Pancreas (tissue), 10 donors: ENCODE data around the gene SORT1. TPM values are rescaled to one million over a fixed set of nuclear protein-coding genes. Genes with fewer than 3 reads are reported as not detected.
"Not testable (repeated sequence)": the region's sequence is repeated elsewhere in the genome, so short reads cannot be mapped to it uniquely, and the experiment has no call there.

Experiments used
- ATAC-seq, 4 donors: fragments of 200-7000 bp; cut with Tn5 transposase; one replicate each; pipeline versions ENCODE4 v1.8.0 to v1.9.1; 2020; ENCODE audit warnings: mild to moderate bottlenecking in 4 of 4, moderate library complexity in 4 of 4
- DNase-seq, 6 donors: peaks; one replicate each; pipeline ENCODE4 v3.0.0-alpha.2; 2020
- FAIRE-seq: peaks from 2 replicates; lab custom pipeline; 2012; peaks lifted over from hg19 to GRCh38; lab: Jason Lieb, UNC
- H3K27ac ChIP-seq, 4 donors: fragments of 200-600 bp; sonication (generic); 1 replicate in 3 of 4; 2 replicates in 1 of 4; pipeline versions ENCODE4 v1.5.0 to v1.8.0; 2020
- H3K27me3 ChIP-seq, 4 donors: fragments of 200-600 bp; one replicate each; pipeline ENCODE4 v1.8.0; 2021
- H3K36me3 ChIP-seq, 3 donors: fragments of 200-600 bp; sonication (generic) in 1 of 3; one replicate each; pipeline versions ENCODE4 v1.5.0 to v1.8.0; 2020 to 2021
- H3K4me1 ChIP-seq, 3 donors: fragments of 200-600 bp; one replicate each; pipeline ENCODE4 v1.8.0; 2021
- H3K4me3 ChIP-seq, 4 donors: fragments of 200-600 bp; sonication (generic) in 2 of 4; one replicate each; pipeline versions ENCODE4 v1.5.0 to v1.8.0; 2020 to 2021
- H3K9me3 ChIP-seq, 4 donors: fragments of 200-600 bp; one replicate each; pipeline ENCODE4 v1.8.0; 2021
- WGBS, 2 donors: extraction: QIAGEN DNeasy Blood & Tissue Kit; methylation state at CpG; one replicate each; pipeline ENCODE4 v1.1.7; 2013; 5-methylcytosine and 5-hydroxymethylcytosine counted together
- intact Hi-C, 3 donors: fragments of 100-400 bp; cut with DNase I; formaldehyde crosslinking; loops; one replicate each; pipeline versions ENCODE4 v1.11.1 to v1.14.2; 2022
- polyA plus RNA-seq, 2 donors: library from polyadenylated mRNA; stranded (reverse); fragments of 200-250 nt; gene quantifications; one replicate each; pipeline ENCODE4 v1.2.3, GENCODE V29; 2013
- total RNA-seq, 6 donors: library from RNA; stranded (reverse); fragmentation: NEBNext Ultra II Directional in 4 of 6; extraction: Animal tissue kit (Norgen Biotek cat#: 25700) in 4 of 6; gene quantifications; one replicate each; pipeline versions ENCODE4 v1.2.1 to v1.2.4, GENCODE V29; 2021 to 2023
- TF ChIP-seq, protein P1 (sequence below), 4 donors: fragments of 200-600 bp; sonication (generic) in 3 of 4; IDR thresholded peaks; one replicate each; pipeline versions ENCODE4 v1.5.0 to v1.8.0; 2021; ENCODE audit warnings: antibody characterized with exemption in 4 of 4
- donor health status: healthy with polysubstance abuse.
- donor health status: DM: no; HTN: no; CAD: no; lungs with moderate emphysema.
- donor health status: DM: no; HTN: no; CAD: no.
- donor health status: control.
- donor health status: control.
- donor health status: Bipolar disorder and iron deficiency.
- donor health status: DM: yes; HTN: yes; CAD: no.
- donor health status: DM: no; HTN: no; CAD: no.
- donor health status: DM: no; HTN: no; CAD: no.
- donor health status: DM: yes; HTN: yes; CAD: no.

SORT1 gene
- total RNA-seq (10 to 100 TPM; 22.9 to 60.7 (median 30.7) TPM), polyA plus RNA-seq (10 to 100 TPM; 10.4 to 14.9 TPM)

DNA sequence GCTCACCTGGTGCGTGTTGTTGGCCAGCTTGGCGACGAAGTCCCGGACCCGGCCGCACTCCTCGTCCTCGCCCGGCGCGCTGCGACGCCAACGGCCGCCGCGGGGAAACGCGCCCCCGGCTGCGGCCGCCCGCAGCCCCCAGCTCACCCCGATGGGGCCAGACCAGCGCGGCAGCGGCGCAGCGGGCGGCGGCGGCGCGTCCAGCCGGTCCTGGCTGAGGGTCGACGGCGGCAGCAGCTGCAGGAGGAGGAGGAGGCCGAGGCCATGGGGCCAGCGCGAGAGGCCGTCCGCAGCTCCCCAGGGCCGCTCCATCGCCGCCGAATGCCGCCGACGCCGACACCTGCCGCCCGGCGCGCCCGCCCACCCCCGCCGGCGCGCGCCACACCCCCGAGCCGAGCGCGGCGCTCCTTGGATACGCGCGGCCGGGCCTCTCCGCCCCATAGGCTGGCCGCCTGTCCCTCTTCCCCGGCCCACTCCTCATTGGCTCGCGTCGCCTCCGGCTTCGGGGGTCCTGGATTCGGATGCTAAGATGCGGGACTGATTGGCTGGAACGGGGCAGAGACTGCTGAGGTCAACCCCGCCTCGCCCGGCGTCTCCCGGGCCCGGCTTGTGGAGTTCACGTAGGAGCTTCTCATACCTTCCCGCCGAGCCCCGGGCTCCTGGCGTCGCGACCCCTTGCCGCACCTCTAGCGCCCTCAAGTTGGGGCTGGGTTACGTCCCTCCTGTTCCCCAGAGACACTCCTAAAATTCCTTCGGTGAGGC, at the start of gene SORT1:
TSS of gene SORT1 (minus strand) at position 338 of the 762 bp plus-strand sequence. CDS start at position 312, 26 bp downstream.
- peak; percentile 94 to 96 (median 96) for ATAC-seq
- Histone ChIP-seq H3K4me3 (peak within 1 kb of the TSS; percentile 46 to 73 (median 64)), H3K27ac (peak within 1 kb of the TSS in 3 of 4 donors; percentile 34 to 46 (median 39)), H3K36me3 (peaks cover 0 to 4% (median 0%) of the 10 kb centered on the region in 3 donors), H3K4me1 (peaks cover 4 to 38% (median 10%) of the 10 kb centered on the region in 3 donors), H3K9me3 (no peaks in the 10 kb centered on the region), H3K27me3 (no peaks in the 10 kb centered on the region)
- TF ChIP-seq, protein P1, sequence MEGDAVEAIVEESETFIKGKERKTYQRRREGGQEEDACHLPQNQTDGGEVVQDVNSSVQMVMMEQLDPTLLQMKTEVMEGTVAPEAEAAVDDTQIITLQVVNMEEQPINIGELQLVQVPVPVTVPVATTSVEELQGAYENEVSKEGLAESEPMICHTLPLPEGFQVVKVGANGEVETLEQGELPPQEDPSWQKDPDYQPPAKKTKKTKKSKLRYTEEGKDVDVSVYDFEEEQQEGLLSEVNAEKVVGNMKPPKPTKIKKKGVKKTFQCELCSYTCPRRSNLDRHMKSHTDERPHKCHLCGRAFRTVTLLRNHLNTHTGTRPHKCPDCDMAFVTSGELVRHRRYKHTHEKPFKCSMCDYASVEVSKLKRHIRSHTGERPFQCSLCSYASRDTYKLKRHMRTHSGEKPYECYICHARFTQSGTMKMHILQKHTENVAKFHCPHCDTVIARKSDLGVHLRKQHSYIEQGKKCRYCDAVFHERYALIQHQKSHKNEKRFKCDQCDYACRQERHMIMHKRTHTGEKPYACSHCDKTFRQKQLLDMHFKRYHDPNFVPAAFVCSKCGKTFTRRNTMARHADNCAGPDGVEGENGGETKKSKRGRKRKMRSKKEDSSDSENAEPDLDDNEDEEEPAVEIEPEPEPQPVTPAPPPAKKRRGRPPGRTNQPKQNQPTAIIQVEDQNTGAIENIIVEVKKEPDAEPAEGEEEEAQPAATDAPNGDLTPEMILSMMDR (IDR thresholded peaks at IDR 0.05), result no peak
- WGBS, 2 donors, result 0% methylated on average over 49 to 98 of the region's 98 CpGs
- no peak for FAIRE-seq
- intact Hi-C loops, result loop anchor here in 2 of 3 donors (5.0 to 10.0 kb wide), 2 partner anchors 123 to 135 kb away; no protein-coding TSS in a partner anchor
- peak; percentile 74 to 92 (median 82) for DNase-seq

DNA sequence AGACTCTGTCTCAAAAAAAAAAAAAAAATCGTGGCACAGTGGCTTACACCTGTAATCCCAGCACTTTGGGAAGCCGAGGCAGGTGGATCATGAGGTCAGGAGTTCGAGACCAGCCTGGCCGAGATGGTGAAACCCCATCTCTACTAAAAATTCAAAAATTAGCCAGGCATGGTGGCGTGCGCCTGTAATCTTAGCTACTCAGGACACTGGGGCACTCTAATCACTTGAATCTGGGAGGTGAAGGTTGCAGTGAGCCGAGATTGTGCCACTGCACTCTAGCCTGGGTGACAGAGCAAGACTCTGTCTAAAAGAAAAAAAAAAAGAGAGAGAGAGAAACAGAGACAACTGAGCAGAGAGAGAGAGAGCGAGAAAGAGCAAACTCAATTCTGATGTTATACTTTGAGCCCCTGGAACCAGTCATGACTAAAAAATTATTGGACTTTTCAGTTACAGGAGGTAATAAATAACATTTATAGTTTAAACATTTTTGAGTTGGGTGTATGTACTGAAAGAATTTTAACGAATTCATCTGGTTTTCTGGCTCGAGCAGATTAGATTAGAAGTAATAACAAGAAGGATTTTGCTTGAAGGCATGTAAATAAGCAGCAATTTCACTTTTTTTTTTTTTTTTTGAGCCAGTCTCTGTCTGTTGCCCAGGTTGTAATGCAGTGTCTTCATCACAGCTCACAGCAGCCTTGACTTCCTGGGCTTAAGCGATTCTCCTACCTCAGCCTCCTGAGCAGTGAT, 48.4 kb upstream of the SORT1 start:
- H3K27me3 ChIP-seq, DNase-seq, intact Hi-C loops, H3K36me3 ChIP-seq, H3K9me3 ChIP-seq, FAIRE-seq, H3K4me3 ChIP-seq, H3K27ac ChIP-seq, H3K4me1 ChIP-seq, ATAC-seq: not testable (repeated sequence)
- WGBS, 2 donors, result 54 to 62% methylated on average over 11 of the region's 11 CpGs

DNA sequence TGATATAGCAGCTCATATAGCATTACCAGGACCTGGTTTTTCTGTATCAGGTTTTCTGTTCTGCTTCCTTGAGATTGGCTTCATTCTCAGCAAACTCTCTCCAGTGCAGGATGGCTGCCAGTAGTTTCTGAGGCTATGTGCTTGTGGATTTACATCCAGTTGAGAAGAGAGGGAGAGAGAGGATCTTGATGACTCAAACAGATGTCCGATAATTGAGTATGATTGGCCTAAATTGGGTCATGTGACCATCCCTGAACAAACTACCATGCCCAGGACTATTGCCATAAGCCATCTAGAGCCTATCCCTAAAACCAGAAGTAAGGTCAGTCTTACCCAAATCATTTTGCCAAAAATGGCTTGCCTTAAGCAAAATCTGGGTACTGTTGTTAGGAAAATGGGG, 46.6 kb upstream of the SORT1 start:
- H3K36me3 ChIP-seq, result no peaks in the 10 kb centered on the region
- 81 to 86% methylated on average over 1 of the region's 1 CpG for WGBS, 2 donors
- intact Hi-C loops, result no loop called here
- no peaks in the 10 kb centered on the region for H3K27me3 ChIP-seq
- H3K4me1 ChIP-seq, result no peaks in the 10 kb centered on the region
- TF ChIP-seq, protein P1 (IDR thresholded peaks at IDR 0.05), result no peak
- H3K27ac ChIP-seq, result no peak overlapping the region
- FAIRE-seq (no peak), DNase-seq (no peak), ATAC-seq (no peak)
- no peaks in the 10 kb centered on the region for H3K9me3 ChIP-seq
- H3K4me3 ChIP-seq, result no peak overlapping the region

DNA sequence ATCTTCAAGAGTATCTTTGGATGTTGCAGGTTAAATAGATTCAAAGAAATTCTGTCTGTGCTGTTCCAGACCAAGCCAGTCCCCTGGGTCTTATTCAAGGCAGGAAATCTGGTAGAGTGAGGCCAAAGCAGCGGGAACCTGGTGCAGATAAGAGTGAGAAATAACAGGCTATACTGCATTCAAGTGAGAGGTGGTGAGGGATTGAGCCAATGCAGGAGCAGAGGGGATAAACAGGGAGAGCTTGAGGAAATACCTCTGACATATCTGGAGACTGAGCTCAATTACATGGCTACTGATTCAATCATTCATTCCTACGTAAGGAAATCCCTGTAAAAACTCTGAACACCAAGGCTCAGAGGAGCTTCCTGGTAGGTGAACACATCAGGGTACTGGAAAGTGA, 45.8 kb upstream of the SORT1 start:
- ATAC-seq, result no peak
- Histone ChIP-seq H3K27me3 (no peaks in the 10 kb centered on the region), H3K27ac (no peak overlapping the region), H3K4me1 (no peaks in the 10 kb centered on the region), H3K36me3 (no peaks in the 10 kb centered on the region), H3K4me3 (no peak overlapping the region), H3K9me3 (no peaks in the 10 kb centered on the region)
- TF ChIP-seq, protein P1 (IDR thresholded peaks at IDR 0.05), result no peak
- no peak for DNase-seq
- FAIRE-seq, result no peak
- 65 to 86% methylated on average over 2 of the region's 2 CpGs for WGBS, 2 donors
- intact Hi-C loops, result no loop called here

DNA sequence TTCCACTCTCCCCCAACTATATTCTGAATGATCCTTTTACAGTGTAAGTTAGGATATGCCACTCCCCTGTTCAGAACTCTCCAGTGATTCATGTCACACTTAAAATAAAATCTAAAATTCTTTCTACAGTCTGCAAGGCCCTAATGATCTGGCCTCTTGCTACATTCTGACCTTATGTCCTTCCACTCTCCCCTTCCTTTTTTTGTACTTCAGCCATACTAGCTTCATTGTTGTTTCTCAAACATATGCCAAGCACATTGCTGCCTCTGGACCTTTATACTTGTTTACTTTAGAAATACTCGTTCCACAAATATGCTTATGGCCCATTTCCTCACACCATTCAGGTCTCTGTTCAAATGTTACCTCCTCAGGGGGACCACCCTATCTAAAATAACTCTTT, 43.4 kb upstream of the SORT1 start:
- WGBS, 2 donors, result 4 to 24% methylated on average over 1 of the region's 1 CpG
- no peak for FAIRE-seq
- intact Hi-C loops, result no loop called here
- Histone ChIP-seq H3K4me1 (no peaks in the 10 kb centered on the region), H3K9me3 (no peaks in the 10 kb centered on the region), H3K27me3 (no peaks in the 10 kb centered on the region), H3K4me3 (no peak overlapping the region), H3K36me3 (no peaks in the 10 kb centered on the region), H3K27ac (no peak overlapping the region)
- TF ChIP-seq, protein P1 (IDR thresholded peaks at IDR 0.05), result no peak
- no peak for ATAC-seq
- no peak for DNase-seq
